K562 (cell line): ENCODE measurements around the gene SCN8A. TPM values are rescaled to one million over a fixed set of nuclear protein-coding genes. Genes with fewer than 3 reads are reported as not detected.

Experiments
- ATAC-seq: fragments of 200-7000 bp; cut with Tn5 transposase; 3 replicates; pipeline ENCODE4 v1.9.1; 2020; ENCODE audit warnings: moderate library complexity
- BruUV-seq: library from RNA; stranded (reverse); fragments of 400-500 nt; replicated peaks from 2 replicates; lab custom pipeline; 2021; lab: Mats Ljungman, UMichigan
- CTCF ChIA-PET: fragments of 300-600 bp; formaldehyde crosslinking; extraction: SDS; loops from one replicate; lab custom pipeline; 2021; ENCODE audit warnings: low intra/inter-chr PET ratio; lab: Yijun Ruan, JAX
- POLR2A ChIA-PET: fragments of 300-600, 350-650 bp; sonication (Branson Sonifier 250); formaldehyde crosslinking; extraction: SDS; loops from one replicate; lab custom pipeline; 2021; ENCODE audit warnings: antibody characterized with exemption, inconsistent platforms; lab: Yijun Ruan, JAX
- DNase-seq, 4 experiments: peaks; one replicate each; pipeline versions ENCODE4 v3.0.0 to v3.0.0-alpha.2; 2011 to 2018; ENCODE audit warnings: low spot score in 3 of 4, mixed read lengths in 3 of 4; ENCODE audit errors: extremely low read depth in 1 of 4
- FAIRE-seq: peaks from 2 replicates; lab custom pipeline; 2011; peaks lifted over from hg19 to GRCh38; lab: Jason Lieb, UNC
- H2AFZ ChIP-seq: 2 replicates; pipeline ENCODE4 v1.6.0; 2011; ENCODE audit warnings: low read depth, low read length, control low read depth, inconsistent platforms
- H3K27ac ChIP-seq: fragments of 200-600 bp; 3 replicates; pipeline ENCODE4 v1.8.0; 2011; ENCODE audit warnings: low read depth, mild to moderate bottlenecking, control low read depth, inconsistent platforms, low read length, moderate library complexity, mixed read lengths; ENCODE audit errors: extremely low read depth
- H3K27me3 ChIP-seq, 2 experiments: fragments of 300-600 bp in 1 of 2; 2 replicates in 1 of 2; 3 replicates in 1 of 2; pipeline versions ENCODE4 v1.6.0 to v1.8.0; 2011; ENCODE audit warnings: inconsistent platforms in 2 of 2, low read length in 2 of 2, mild to moderate bottlenecking in 1 of 2, mixed read lengths in 1 of 2, moderate library complexity in 1 of 2; ENCODE audit not compliant: control insufficient read depth in 2 of 2, insufficient read depth in 2 of 2
- H3K36me3 ChIP-seq: fragments of 300-600 bp; 3 replicates; pipeline ENCODE4 v1.8.0; 2011; ENCODE audit warnings: mild to moderate bottlenecking, low read length, inconsistent platforms; ENCODE audit not compliant: control insufficient read depth, insufficient read depth
- H3K4me1 ChIP-seq, 2 experiments: fragments of 200-600 bp in 1 of 2; replicated peaks in 1 of 2; 2 replicates in 1 of 2; 3 replicates in 1 of 2; pipeline versions ENCODE4 v1.5.1 to v1.8.0; 2011; ENCODE audit warnings: inconsistent platforms in 2 of 2, low read length in 2 of 2, mild to moderate bottlenecking in 1 of 2, mixed read lengths in 1 of 2, moderate library complexity in 1 of 2; ENCODE audit not compliant: control insufficient read depth in 2 of 2, insufficient read depth in 2 of 2
- H3K4me2 ChIP-seq: 2 replicates; pipeline ENCODE4 v1.6.1; 2011; ENCODE audit warnings: low read length, control low read depth, inconsistent platforms, mixed read lengths; ENCODE audit not compliant: insufficient read depth
- H3K4me3 ChIP-seq: fragments of 200-600 bp; sonication (generic), shearing (Covaris generic); 2 replicates; pipeline ENCODE4 v1.5.1; 2016; ENCODE audit warnings: control low read depth, inconsistent platforms
- H3K79me2 ChIP-seq: fragments of 200-600 bp; 3 replicates; pipeline ENCODE4 v1.8.0; 2011; ENCODE audit warnings: low read length, inconsistent platforms; ENCODE audit not compliant: control insufficient read depth, insufficient read depth
- H3K9ac ChIP-seq, 2 experiments: 2 replicates each; pipeline versions ENCODE4 v1.6.0 to v1.6.1; 2011; ENCODE audit warnings: low read depth in 2 of 2, low read length in 2 of 2, control low read depth in 1 of 2, inconsistent platforms in 1 of 2, mild to moderate bottlenecking in 1 of 2, mixed read lengths in 1 of 2; ENCODE audit not compliant: insufficient read depth in 1 of 2
- H3K9me1 ChIP-seq: one replicate; pipeline ENCODE4 v1.6.0; 2011; ENCODE audit warnings: inconsistent platforms, mild to moderate bottlenecking, low read length, moderate library complexity; ENCODE audit not compliant: control insufficient read depth, insufficient read depth
- H3K9me3 ChIP-seq: replicated peaks from 2 replicates; pipeline ENCODE4 v1.5.1; 2011; ENCODE audit warnings: low read depth, low read length, inconsistent platforms; ENCODE audit not compliant: control insufficient read depth, insufficient read depth
- H4K20me1 ChIP-seq: replicated peaks from 2 replicates; pipeline ENCODE4 v1.6.1; 2011; ENCODE audit warnings: low read length, inconsistent platforms, mixed read lengths; ENCODE audit not compliant: control insufficient read depth, insufficient read depth
- BCL6 ChIP-seq: fragments of 250-450 bp; sonication (Bioruptor Pico); IDR thresholded peaks from 2 replicates; pipeline ENCODE4 v1.4.0; 2020
- CBFA2T3 ChIP-seq: fragments of 450-650 bp; IDR thresholded peaks from 2 replicates; pipeline ENCODE4 v1.6.1; 2017
- CBX1 ChIP-seq: sonication (generic); IDR thresholded peaks from 2 replicates; pipeline ENCODE4 v1.6.1; 2016; ENCODE audit warnings: antibody characterized with exemption, low read depth, mild to moderate bottlenecking
- CTCF ChIP-seq, 3 experiments: IDR thresholded peaks in 2 of 3; conservative IDR thresholded peaks in 1 of 3; 2 replicates each; pipeline ENCODE4 v1.5.1; 2011 to 2012; ENCODE audit warnings: low read length in 3 of 3, mild to moderate bottlenecking in 3 of 3, control low read depth in 2 of 3, improper control_type of control experiment in 1 of 3, inconsistent platforms in 1 of 3, low read depth in 1 of 3, mixed read lengths in 1 of 3, moderate library complexity in 1 of 3; ENCODE audit not compliant: insufficient read depth in 2 of 3
- EZH2 ChIP-seq: IDR thresholded peaks from 2 replicates; pipeline ENCODE4 v1.6.1; 2012; ENCODE audit warnings: low read depth, mild to moderate bottlenecking, inconsistent platforms, low read length, borderline replicate concordance
- KLF10 ChIP-seq: fragments of 250-450 bp; sonication (Bioruptor Pico); IDR thresholded peaks from 2 replicates; pipeline ENCODE4 v1.6.1; 2021; ENCODE audit warnings: matching md5 sums
- NR2C1 ChIP-seq, 2 experiments: fragments of 450-650 bp; IDR thresholded peaks; 2 replicates each; pipeline ENCODE4 v1.6.1; 2017; ENCODE audit warnings: mild to moderate bottlenecking in 2 of 2, antibody characterized with exemption in 1 of 2, inconsistent platforms in 1 of 2, missing compliant biosample characterization in 1 of 2, missing genetic modification characterization in 1 of 2
- NR2C2 ChIP-seq, 2 experiments: fragments of 200-800 bp in 1 of 2; sonication (Bioruptor generic) in 1 of 2; sonication (generic) in 1 of 2; formaldehyde crosslinking in 1 of 2; IDR thresholded peaks; 2 replicates each; pipeline versions ENCODE4 v1.6.1 to v1.8.0; 2016 to 2022; ENCODE audit warnings: mild to moderate bottlenecking in 1 of 2, missing compliant biosample characterization in 1 of 2, missing genetic modification characterization in 1 of 2, missing genetic modification reagents in 1 of 2
- PHTF2 ChIP-seq: fragments of 250-450 bp; sonication (Bioruptor Pico); IDR thresholded peaks from 2 replicates; pipeline ENCODE4 v1.5.0; 2021; ENCODE audit warnings: mild to moderate bottlenecking
- SIRT6 ChIP-seq: IDR thresholded peaks from one replicate; pipeline ENCODE4 v1.6.1; 2012; ENCODE audit warnings: low read depth, mild to moderate bottlenecking, control low read depth, inconsistent platforms, low read length, moderate library complexity
- SMARCA4 ChIP-seq: fragments of 450-650 bp; IDR thresholded peaks from 2 replicates; pipeline ENCODE4 v1.6.1; 2016
- SNIP1 ChIP-seq: fragments of 450-650 bp; IDR thresholded peaks from 2 replicates; pipeline ENCODE4 v1.7.1; 2017; ENCODE audit warnings: low read depth, mild to moderate bottlenecking
- TCF7 ChIP-seq: sonication (generic); IDR thresholded peaks from 2 replicates; pipeline ENCODE4 v1.6.1; 2016; ENCODE audit warnings: antibody characterized with exemption, borderline replicate concordance
- ZNF217 ChIP-seq: sonication (generic); formaldehyde crosslinking; IDR thresholded peaks from 2 replicates; pipeline ENCODE4 v1.8.0; 2022; ENCODE audit warnings: mild to moderate bottlenecking, missing genetic modification reagents
- WGBS: fragments of 100-300 bp; shearing (Covaris generic); methylation state at CpG from one replicate; pipeline ENCODE4 v1.1.6; 2016; ENCODE audit warnings: low coverage, mixed read lengths; ENCODE audit not compliant: insufficient coverage; ENCODE audit errors: missing lambda C conversion rate; 5-methylcytosine and 5-hydroxymethylcytosine counted together
- in situ Hi-C: fragments of 300-500 bp; cut with MboI; formaldehyde crosslinking; loops from 4 replicates; pipeline ENCODE4 v1.15.0; 2018; ENCODE audit warnings: inconsistent platforms, mixed read lengths
- intact Hi-C: fragments of 100-400 bp; cut with micrococcal nuclease; formaldehyde crosslinking; loops from 2 replicates; pipeline ENCODE4 v1.14.2; 2022
- polyA plus RNA-seq, 8 experiments: library from polyadenylated mRNA; depleted of rRNA in 4 of 8; stranded (reverse) in 5 of 8; unstranded in 3 of 8; fragments of >200 nt; fragmentation: Nextera tagmentation in 2 of 8; fragmentation: Illumina TruSeq in 1 of 8; extraction: Ambion mirVana in 2 of 8; extraction: Trizol in 1 of 8; gene quantifications; 2 replicates each; pipeline versions ENCODE4 v1.2.1 to v1.2.3, GENCODE V29; 2011 to 2014; ENCODE audit warnings: inconsistent platforms in 1 of 8, missing spikeins in 1 of 8
- total RNA-seq, 7 experiments: library from RNA; depleted of rRNA in 6 of 7; stranded (reverse); fragments of >200 nt in 6 of 7; fragmentation: Illumina TruSeq in 2 of 7; extraction: Trizol in 2 of 7; gene quantifications; 2 replicates each; pipeline versions ENCODE4 v1.2.1 to v1.2.3, GENCODE V29; 2011 to 2021; ENCODE audit warnings: low replicate concordance in 1 of 7
- TF ChIP-seq, protein P1 (sequence below): fragments of 450-650 bp; formaldehyde crosslinking; conservative IDR thresholded peaks from 2 replicates; pipeline ENCODE4 v1.4.0; 2022; ENCODE audit warnings: mild to moderate bottlenecking, missing genetic modification characterization
- TF ChIP-seq, protein P2 (sequence below): sonication (generic); IDR thresholded peaks from 2 replicates; pipeline ENCODE4 v1.6.1; 2016

The SCN8A gene
- total and polyA plus RNA-seq, 9 of the 15 experiments (the other 6 are each of a cell fraction or from before 2014, with no cell fraction given): 0.03 to 0.29 (median 0.15) TPM; not detected in 1

DNA sequence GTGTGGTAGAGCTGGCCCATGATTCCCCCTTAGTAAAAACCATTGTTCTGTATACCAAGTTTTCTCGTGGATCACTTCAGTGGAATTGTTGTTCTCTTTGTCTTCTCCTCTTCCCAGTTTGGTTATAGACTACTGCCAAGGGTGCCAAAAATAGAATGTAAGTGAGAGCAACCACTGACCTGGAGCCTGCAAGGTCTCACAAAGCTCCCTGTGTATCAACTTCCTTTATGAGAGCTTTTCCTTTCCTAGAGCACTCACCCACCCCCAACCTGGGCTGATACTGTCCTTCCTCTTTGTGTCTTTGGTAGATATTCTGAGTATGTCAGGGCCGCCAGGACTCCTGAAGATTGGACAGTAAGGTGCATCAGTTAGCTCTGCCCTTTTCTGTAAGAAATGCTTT is 101.0 kb downstream of the SCN8A start:
- no peaks in the 10 kb centered on the region for H3K36me3 ChIP-seq
- H3K9me3 ChIP-seq: no peaks in the 10 kb centered on the region
- H4K20me1 ChIP-seq: no peaks in the 10 kb centered on the region
- ChIA-PET POLR2A (interaction anchor here (1.4 kb wide), 1 partner anchor 13 kb away, joined by 3 read pairs; no protein-coding TSS in a partner anchor), CTCF (no interaction called here)
- DNase-seq: no peak
- TF ChIP-seq EZH2 (no peak), SIRT6 (no peak), CTCF (IDR thresholded peaks at IDR 0.05 in 2 of 3, conservative IDR thresholded peaks at IDR 0.05 in 1 of 3; ENCODE audit: insufficient read depth in 2 of 3, low read depth in 1 of 3, low read length in 3 of 3) (no peak), NR2C1 (IDR thresholded peaks at IDR 0.05) (no peak), NR2C1 (tag; IDR thresholded peaks at IDR 0.05) (no peak), NR2C2 (CRISPR knock-in tag; IDR thresholded peaks at IDR 0.05) (no peak), NR2C2 (tag; IDR thresholded peaks at IDR 0.05) (no peak), SNIP1 (no peak), PHTF2 (CRISPR knock-in tag) (no peak), TCF7 (no peak), KLF10 (CRISPR knock-in tag) (no peak), CBFA2T3 (no peak), CBX1 (no peak), BCL6 (CRISPR knock-in tag) (no peak), ZNF217 (no peak), SMARCA4 (no peak)
- TF ChIP-seq, protein P1, sequence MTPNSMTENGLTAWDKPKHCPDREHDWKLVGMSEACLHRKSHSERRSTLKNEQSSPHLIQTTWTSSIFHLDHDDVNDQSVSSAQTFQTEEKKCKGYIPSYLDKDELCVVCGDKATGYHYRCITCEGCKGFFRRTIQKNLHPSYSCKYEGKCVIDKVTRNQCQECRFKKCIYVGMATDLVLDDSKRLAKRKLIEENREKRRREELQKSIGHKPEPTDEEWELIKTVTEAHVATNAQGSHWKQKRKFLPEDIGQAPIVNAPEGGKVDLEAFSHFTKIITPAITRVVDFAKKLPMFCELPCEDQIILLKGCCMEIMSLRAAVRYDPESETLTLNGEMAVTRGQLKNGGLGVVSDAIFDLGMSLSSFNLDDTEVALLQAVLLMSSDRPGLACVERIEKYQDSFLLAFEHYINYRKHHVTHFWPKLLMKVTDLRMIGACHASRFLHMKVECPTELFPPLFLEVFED (CRISPR knock-in tag): no peak
- TF ChIP-seq, protein P2, sequence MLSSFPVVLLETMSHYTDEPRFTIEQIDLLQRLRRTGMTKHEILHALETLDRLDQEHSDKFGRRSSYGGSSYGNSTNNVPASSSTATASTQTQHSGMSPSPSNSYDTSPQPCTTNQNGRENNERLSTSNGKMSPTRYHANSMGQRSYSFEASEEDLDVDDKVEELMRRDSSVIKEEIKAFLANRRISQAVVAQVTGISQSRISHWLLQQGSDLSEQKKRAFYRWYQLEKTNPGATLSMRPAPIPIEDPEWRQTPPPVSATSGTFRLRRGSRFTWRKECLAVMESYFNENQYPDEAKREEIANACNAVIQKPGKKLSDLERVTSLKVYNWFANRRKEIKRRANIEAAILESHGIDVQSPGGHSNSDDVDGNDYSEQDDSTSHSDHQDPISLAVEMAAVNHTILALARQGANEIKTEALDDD: no peak
- H2AFZ ChIP-seq: no peak overlapping the region
- FAIRE-seq: no peak
- intact Hi-C loops: no loop called here
- no peaks in the 10 kb centered on the region for H3K79me2 ChIP-seq
- no peaks in the 10 kb centered on the region for H3K9me1 ChIP-seq
- no peak overlapping the region for H3K9ac ChIP-seq
- in situ Hi-C loops: no loop called here
- no TSS peak for BruUV-seq
- H3K4me3 ChIP-seq: no peak overlapping the region
- H3K4me2 ChIP-seq: no peak overlapping the region
- ATAC-seq: no peak
- no peak overlapping the region for H3K27ac ChIP-seq
- H3K27me3 ChIP-seq: peaks cover 0 to 9% of the 10 kb centered on the region in 2 experiments; a peak in 3 of 5 replicates
- 0% methylated on average over 2 of the region's 2 CpGs for whole genome bisulfite sequencing
- H3K4me1 ChIP-seq: no peaks in the 10 kb centered on the region
